NK-92 (cell line): ENCODE measurements around the gene CDK5R2.
A peak's percentile ranks its signal among the peaks of the same experiment; 100 is the strongest.

ENCODE experiments used
- DNase-seq: peaks from one replicate; lab custom pipeline; 2025; ENCODE audit not compliant: unreplicated experiment; lab: John Stamatoyannopoulos, UW

The CDK5R2 gene

GRCh38 chr2:218961651-218962570, 2.4 kb downstream of the CDK5R2 start:
- DNase-seq = no peak

GRCh38 chr2:218962859-218963492, 3.5 kb downstream of the CDK5R2 start:
- no peak for DNase-seq

GRCh38 chr2:218963601-218964000, 4.1 kb downstream of the CDK5R2 start:
- no peak for DNase-seq

- DNase-seq = no peak
These were observed 4.7 kb downstream of the CDK5R2 start for GRCh38 chr2:218964041-218964771.

GRCh38 chr2:218970894-218971293, 11.4 kb downstream of the CDK5R2 start:
- DNase-seq = no peak

GRCh38 chr2:218975060-218975777, 15.8 kb downstream of the CDK5R2 start:
- DNase-seq = no peak

GRCh38 chr2:218979846-218980734, 20.6 kb downstream of the CDK5R2 start:
- DNase-seq = peak; percentile 5

- no peak for DNase-seq
These were observed 21.4 kb downstream of the CDK5R2 start for GRCh38 chr2:218980735-218981389.

GRCh38 chr2:218981390-218981880, 22.0 kb downstream of the CDK5R2 start:
- DNase-seq = no peak

GRCh38 chr2:218981881-218982585, 22.6 kb downstream of the CDK5R2 start:
- no peak for DNase-seq

GRCh38 chr2:218982586-218983262, 23.3 kb downstream of the CDK5R2 start:
- DNase-seq = no peak

GRCh38 chr2:218983263-218983933, 23.9 kb downstream of the CDK5R2 start:
- DNase-seq = no peak

- DNase-seq = no peak
These were observed 24.4 kb downstream of the CDK5R2 start for GRCh38 chr2:218983934-218984238.

- no peak for DNase-seq
These were observed 25.0 kb downstream of the CDK5R2 start for GRCh38 chr2:218984239-218985020.

GRCh38 chr2:218985021-218985324, 25.5 kb downstream of the CDK5R2 start, which contains the start of gene FEV:
Gene FEV, minus strand, starts transcription at chr2:218985184. Its CDS starts 109 bp downstream, at chr2:218985075.
- DNase-seq = no peak

- DNase-seq = no peak
These were observed 26.0 kb downstream of the CDK5R2 start for GRCh38 chr2:218985325-218986091.
